ENCODE data around the gene EDRF1.

DNA sequence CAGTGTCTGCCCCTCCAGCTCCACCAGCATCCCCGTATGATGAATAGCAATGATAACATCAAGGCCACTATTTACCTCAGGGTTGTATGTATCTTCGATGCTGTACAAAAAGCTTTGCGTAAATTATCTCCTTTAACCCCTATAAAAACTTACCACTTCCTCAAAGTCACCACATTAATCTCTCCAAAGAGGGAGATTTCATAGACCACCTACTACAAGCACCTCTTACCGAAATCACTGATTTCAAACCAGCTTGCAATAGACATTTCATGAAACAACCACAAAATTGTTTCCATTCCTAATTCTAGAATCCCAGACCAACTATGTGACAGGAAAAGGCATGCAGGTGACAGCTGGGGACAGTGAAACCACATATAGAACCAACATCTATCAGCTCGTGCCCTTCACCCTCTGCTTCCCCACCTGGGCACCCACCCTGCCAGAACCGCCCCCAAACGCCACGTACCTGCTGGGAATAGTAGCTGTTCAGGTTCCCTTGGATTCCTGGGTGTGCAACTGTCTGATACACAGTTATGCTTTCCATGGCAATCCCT lies 76.2 kb downstream of the EDRF1 start:
- TF ChIP-seq ZFP3 (CRISPR knock-in tag; IDR thresholded peaks at IDR 0.05): no peak
- no peak for TF ChIP-seq ARNTL (CRISPR knock-in tag; IDR thresholded peaks at IDR 0.05; ENCODE audit: borderline replicate concordance, low read depth)
- TF ChIP-seq, protein P1, sequence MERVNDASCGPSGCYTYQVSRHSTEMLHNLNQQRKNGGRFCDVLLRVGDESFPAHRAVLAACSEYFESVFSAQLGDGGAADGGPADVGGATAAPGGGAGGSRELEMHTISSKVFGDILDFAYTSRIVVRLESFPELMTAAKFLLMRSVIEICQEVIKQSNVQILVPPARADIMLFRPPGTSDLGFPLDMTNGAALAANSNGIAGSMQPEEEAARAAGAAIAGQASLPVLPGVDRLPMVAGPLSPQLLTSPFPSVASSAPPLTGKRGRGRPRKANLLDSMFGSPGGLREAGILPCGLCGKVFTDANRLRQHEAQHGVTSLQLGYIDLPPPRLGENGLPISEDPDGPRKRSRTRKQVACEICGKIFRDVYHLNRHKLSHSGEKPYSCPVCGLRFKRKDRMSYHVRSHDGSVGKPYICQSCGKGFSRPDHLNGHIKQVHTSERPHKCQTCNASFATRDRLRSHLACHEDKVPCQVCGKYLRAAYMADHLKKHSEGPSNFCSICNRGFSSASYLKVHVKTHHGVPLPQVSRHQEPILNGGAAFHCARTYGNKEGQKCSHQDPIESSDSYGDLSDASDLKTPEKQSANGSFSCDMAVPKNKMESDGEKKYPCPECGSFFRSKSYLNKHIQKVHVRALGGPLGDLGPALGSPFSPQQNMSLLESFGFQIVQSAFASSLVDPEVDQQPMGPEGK (CRISPR knock-in tag; IDR thresholded peaks at IDR 0.05; ENCODE audit: borderline replicate concordance): no peak
- TF ChIP-seq, protein P2, sequence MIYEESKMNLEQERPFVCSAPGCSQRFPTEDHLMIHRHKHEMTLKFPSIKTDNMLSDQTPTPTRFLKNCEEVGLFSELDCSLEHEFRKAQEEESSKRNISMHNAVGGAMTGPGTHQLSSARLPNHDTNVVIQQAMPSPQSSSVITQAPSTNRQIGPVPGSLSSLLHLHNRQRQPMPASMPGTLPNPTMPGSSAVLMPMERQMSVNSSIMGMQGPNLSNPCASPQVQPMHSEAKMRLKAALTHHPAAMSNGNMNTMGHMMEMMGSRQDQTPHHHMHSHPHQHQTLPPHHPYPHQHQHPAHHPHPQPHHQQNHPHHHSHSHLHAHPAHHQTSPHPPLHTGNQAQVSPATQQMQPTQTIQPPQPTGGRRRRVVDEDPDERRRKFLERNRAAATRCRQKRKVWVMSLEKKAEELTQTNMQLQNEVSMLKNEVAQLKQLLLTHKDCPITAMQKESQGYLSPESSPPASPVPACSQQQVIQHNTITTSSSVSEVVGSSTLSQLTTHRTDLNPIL (CRISPR knock-in tag; IDR thresholded peaks at IDR 0.05; ENCODE audit: low read depth): no peak
- TF ChIP-seq GLIS3 (CRISPR knock-in tag; IDR thresholded peaks at IDR 0.05): no peak
- TF ChIP-seq ZC3H10 (CRISPR knock-in tag; IDR thresholded peaks at IDR 0.05): no peak
- no peak for TF ChIP-seq SNAI2 (CRISPR knock-in tag; IDR thresholded peaks at IDR 0.05)
- TF ChIP-seq TOX (CRISPR knock-in tag; IDR thresholded peaks at IDR 0.05; ENCODE audit: borderline replicate concordance): no peak
- TF ChIP-seq CSDC2 (CRISPR knock-in tag; IDR thresholded peaks at IDR 0.05): no peak
